GM10248 (cell line): ENCODE measurements around the gene SLFNL1.

Experiments used
- CTCF ChIA-PET: fragments of 300-600 bp; sonication (Branson Sonifier 250); formaldehyde crosslinking; extraction: SDS; loops from one replicate; lab custom pipeline; 2021; ENCODE audit warnings: antibody characterized with exemption; lab: Yijun Ruan, JAX
- POLR2A ChIA-PET: fragments of 350-650 bp; sonication (Branson Sonifier 250); formaldehyde crosslinking; extraction: SDS; loops from one replicate; lab custom pipeline; 2020; ENCODE audit warnings: antibody characterized with exemption; lab: Yijun Ruan, JAX
- DNase-seq: peaks from one replicate; pipeline ENCODE4 v3.0.0; 2012; ENCODE audit errors: extremely low spot score
- CTCF ChIP-seq: IDR thresholded peaks from 2 replicates; pipeline ENCODE4 v1.5.1; 2012; ENCODE audit warnings: mild to moderate bottlenecking, low read depth; ENCODE audit errors: extremely low read depth, missing control alignments, control extremely low read depth

The SLFNL1 gene

GRCh38 chr1:41021526-41022308, at the start of gene SLFNL1:
SLFNL1 (minus strand) TSS chr1:41021725; CDS start chr1:41020660, 1,065 bp downstream.
- POLR2A ChIA-PET, result no interaction called here
- no peak for TF ChIP-seq CTCF
- CTCF ChIA-PET, result interaction anchor here (1.0 to 3.9 kb wide), 2 partner anchors 10 to 18 kb away, joined by 3 to 11 read pairs; no protein-coding TSS in a partner anchor
- DNase-seq, result no peak

- no peak for DNase-seq
- no peak for TF ChIP-seq CTCF
- CTCF ChIA-PET, result no interaction called here
- POLR2A ChIA-PET, result no interaction called here
These were observed 35.4 kb upstream of the SLFNL1 start for GRCh38 chr1:41056907-41057306.

- no peak for DNase-seq
- ChIA-PET POLR2A (no interaction called here), CTCF (no interaction called here)
- no peak for TF ChIP-seq CTCF
These were observed 31.8 kb upstream of the SLFNL1 start for GRCh38 chr1:41053316-41053715.

- CTCF ChIA-PET, result interaction anchor here (1.1 kb wide), 1 partner anchor 9 kb away, joined by 3 read pairs; no protein-coding TSS in a partner anchor
- TF ChIP-seq CTCF, result no peak
- no peak for DNase-seq
- POLR2A ChIA-PET, result no interaction called here
These were observed 29.5 kb upstream of the SLFNL1 start for GRCh38 chr1:41051022-41051421.

DNA sequence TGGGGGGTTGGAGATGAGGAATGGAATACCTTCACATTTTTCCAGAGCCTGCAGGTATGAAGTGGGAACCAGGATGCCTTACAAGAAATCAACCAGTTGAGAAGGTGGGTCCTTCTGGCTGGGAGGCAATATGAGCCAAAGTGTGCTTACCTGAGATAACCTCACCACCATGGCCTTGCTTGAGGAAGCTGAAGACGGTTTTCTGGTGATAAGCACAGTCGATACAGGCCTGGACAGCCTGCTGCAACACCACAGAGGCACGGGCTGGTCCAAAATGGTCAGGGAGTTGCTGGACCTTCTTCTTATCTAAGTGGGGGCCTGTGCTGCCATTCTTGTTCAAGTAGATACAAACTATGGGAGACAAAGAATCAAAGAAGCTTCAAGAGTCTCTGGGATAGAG, 27.0 kb upstream of the SLFNL1 start:
- DNase-seq, result no peak
- CTCF ChIA-PET, result no interaction called here
- POLR2A ChIA-PET, result no interaction called here
- no peak for TF ChIP-seq CTCF

GRCh38 chr1:41046347-41046775, 24.8 kb upstream of the SLFNL1 start:
- POLR2A ChIA-PET, result no interaction called here
- CTCF ChIA-PET, result no interaction called here
- no peak for TF ChIP-seq CTCF
- DNase-seq, result no peak
